GM18499 (cell line): Measurements from ENCODE around the gene SP5.
"Not testable (repeated sequence)": the region's sequence is repeated elsewhere in the genome, so short reads cannot be mapped to it uniquely, and the experiment has no call there.

Source experiments
- ATAC-seq: cut with Tn5 transposase; IDR thresholded peaks from one replicate; pipeline ENCODE4 v1.9.1; 2021; ENCODE audit warnings: moderate number of reproducible peaks; ENCODE audit not compliant: insufficient read depth, unreplicated experiment

SP5 gene

DNA sequence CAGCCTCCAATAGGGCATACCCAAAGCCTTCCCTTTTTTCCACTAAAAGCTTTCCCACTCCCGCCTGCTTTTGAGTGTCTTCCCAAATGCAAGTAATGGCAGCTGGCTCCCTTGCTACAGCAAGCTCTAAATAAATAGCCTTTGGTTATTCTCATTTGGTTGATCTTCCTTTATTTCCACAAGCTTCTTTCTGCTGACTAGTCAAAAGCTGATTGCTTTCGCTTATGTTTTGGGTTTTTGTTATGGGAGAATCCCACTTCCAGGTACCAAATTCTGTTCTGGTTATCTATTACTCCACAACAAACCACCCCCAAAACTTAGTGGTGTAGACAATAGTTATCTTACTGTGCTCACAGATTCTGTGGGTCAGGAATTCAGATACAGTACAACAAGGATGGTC is 22.3 kb downstream of the SP5 start:
- ATAC-seq = no peak

DNA sequence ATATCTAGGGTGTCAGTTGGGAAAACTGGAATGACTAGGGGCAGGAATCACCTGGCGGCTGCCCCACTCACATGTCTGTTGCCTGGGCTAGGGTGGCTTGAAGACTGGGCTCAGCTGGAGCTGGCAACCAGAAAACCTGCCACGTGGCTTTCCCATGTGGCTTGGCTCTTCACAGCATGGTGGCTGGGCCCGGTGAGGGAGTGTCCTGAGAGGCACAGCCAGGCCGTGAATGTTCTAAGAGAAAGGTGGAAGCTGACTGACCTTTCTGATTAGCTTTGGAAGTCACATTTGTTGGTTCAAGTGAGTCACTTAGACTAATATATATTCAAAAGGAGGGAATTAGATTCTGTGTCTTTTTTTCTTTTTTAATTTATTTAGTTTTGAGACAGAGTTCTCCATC is 22.7 kb downstream of the SP5 start:
- ATAC-seq = no peak

- no peak for ATAC-seq
Observed at GRCh38 chr2:170739048-170739447, 23.9 kb downstream of the SP5 start.

- ATAC-seq = no peak
Observed at GRCh38 chr2:170739507-170740046, 24.4 kb downstream of the SP5 start.

DNA sequence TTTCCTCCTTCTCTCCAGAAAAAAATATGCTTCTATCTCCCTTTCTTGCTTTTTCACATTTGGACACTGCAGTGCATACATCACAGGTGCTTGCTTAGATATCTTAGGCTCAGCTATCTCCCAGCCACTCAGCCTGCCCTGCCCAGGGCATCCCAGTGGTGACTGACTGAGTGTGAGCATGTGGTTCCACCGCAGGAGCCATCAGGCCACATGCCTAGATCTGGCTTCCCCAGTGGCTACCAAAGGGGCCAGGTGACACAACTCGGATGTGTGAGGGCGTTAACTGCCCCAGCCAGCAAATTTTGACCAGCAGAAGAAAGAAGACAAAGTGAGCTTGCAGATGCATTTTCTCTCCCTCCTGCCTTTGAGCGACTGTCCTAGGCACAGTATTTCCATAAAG is 25.5 kb downstream of the SP5 start:
- ATAC-seq = no peak

- no peak for ATAC-seq
Observed at GRCh38 chr2:170742000-170742399, 26.9 kb downstream of the SP5 start.

GRCh38 chr2:170742896-170743529 is 27.9 kb downstream of the SP5 start:
- no peak for ATAC-seq

- no peak for ATAC-seq
Observed at GRCh38 chr2:170743530-170744239, 28.5 kb downstream of the SP5 start.

DNA sequence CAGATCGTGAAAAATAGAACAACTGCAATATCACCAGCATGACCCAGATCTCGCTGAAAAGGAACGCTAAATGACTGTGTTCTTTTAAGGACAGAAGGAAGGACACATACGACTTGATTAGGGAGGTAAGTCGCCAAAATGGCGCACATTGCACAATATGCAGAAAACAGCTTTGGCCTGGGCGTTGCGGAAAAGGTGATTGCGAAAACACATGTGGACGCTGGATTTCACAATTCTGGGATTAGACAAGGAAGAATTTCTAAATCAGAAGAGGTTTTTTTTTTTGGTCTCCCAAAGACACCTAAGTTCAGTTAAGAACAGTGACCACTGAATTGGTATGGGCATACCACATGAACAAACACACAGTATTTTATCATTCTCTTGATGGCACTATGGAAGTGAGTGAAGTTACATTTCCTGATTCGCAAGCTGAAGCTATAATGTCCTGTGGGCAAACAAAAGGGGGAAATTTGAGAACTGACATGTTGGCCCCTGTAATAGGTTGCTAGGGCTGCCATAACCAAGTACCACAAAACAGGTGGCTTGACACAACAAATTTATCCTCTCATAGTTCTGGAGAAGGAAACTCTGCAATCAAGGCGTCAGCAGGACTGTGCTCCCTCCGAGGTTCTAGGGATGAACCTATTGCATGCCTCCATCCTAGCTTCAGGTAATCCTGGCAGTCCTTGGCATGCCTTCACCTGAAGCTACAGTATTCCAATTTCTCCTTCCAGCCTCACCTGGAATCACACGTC is 29.3 kb downstream of the SP5 start:
- no peak for ATAC-seq

DNA sequence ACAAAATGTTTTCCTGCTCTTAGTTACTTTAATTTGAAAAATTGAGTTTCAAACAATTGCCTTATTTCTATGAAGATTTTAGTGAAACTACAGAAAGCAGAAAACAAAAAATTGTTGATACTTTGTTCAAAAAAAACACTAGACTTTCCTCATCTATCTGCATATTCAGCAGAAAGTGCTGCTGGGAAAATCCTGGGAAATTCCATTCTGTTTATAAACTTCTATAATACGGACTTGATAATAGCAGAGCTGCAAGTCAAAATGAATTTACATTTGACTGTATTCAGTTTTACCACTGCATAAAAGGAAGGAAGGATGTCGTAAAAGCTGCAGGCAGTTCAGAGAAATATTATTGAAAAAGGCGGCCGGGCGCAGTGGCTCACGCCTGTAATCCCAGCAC is 30.2 kb downstream of the SP5 start:
- no peak for ATAC-seq

- no peak for ATAC-seq
Observed at GRCh38 chr2:170747921-170748320, 32.8 kb downstream of the SP5 start.

GRCh38 chr2:170751555-170751954 is 36.4 kb downstream of the SP5 start:
- ATAC-seq = not testable (repeated sequence)

DNA sequence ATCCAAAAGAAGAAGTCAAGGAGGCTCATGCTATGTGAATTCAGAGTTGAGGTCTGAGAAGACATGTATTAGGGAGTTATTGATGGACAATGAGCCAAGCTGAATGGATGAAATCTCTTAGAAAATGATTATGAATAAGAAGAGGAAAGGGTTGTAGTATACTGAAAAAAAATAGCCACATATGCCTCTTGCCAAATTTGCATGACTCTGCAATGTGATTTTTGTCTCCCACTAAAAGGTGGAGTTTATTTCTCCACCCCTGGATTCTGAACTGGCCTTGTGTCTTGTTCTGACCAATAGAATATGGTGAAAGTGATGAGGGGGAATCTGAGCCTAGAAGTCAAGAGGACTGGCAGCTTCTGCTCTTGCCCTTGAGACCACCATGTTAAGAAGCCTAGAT is 46.4 kb downstream of the SP5 start:
- ATAC-seq = no peak

- no peak for ATAC-seq
Observed at GRCh38 chr2:170762760-170763159, 47.6 kb downstream of the SP5 start.

DNA sequence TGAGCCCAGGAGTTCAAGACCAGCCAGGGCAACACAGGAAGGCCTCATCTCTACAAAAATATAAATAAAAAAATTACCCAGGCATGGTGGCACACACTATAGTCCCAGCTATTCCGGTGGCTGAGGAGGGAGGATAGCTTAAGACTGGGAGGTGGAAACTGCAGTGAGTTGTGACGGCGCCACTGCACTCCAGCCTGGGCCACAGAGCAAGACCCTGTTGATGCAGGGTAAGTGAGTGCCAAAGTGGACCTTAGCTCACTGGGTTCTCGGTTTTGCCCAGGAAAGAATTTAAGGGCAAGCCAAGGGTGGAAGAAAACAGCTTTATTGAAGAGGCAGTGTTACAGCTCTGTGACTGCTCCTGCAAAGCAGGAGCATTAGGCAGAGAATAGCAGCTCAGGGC is 48.1 kb downstream of the SP5 start:
- ATAC-seq = no peak

DNA sequence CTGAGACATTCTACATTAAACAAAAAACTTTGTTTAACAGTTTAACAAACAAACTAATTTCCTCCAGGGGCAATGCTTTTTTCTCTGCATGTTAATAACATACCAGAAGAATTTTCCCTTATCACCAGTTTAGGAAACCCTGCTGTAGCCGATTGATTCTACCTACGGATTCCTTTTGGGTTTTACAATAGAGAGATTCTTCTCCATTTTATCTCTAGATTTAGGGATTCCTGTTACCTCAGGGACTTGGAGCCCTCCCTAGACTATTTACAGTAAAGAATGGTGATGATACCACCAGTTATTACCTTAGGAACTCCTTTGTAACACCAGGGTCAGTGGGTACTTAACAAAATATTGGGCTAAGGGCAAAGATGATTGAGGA is 49.7 kb downstream of the SP5 start:
- no peak for ATAC-seq

DNA sequence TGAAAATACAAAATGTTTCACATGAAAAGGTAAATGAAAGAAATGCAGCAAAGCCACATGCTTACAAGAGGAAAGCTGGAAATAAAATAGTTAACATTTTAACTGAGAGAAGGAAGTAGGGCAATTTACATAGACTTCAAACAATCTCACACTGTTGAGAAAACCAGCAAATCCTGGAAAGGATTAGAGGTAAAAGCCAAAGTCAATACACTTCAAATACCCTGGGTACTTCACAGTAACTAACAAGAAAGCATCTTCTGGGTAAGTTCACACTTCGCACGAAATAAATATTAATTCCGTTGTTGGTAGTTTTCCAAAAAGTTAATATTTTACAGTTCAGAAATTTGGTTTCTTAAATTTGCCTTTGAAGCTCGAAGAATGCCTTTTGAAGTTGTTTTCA is 51.6 kb downstream of the SP5 start:
- ATAC-seq = no peak
